Measurements from ENCODE around the gene CAMK2G. TPM values are rescaled to one million over a fixed set of nuclear protein-coding genes. Genes with fewer than 3 reads are reported as not detected.

Gene CAMK2G
- total RNA-seq, 1 donor from 2014 or later: 31.7 TPM

DNA sequence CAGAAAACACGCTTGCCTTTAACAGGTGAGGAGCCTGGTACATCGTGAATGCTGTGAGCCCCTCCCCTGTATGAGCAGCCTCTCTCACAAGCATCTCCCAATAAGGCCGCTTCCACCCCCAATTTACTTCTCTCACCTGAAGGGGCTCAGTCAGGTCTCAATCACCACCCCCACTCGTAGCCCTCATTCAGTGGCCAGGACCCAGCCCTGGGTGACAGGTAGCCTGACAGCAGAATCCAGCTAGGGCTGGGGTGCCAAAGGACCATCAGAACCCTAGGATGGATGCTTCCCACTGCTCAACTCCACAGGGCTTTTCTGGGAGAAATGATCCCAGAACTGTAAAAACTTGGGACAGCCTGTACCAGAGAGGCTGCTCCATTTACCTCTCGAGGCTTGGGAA lies 56.5 kb downstream of the CAMK2G start:
- H3K36me3 Mint-ChIP-seq (ENCODE audit: low read depth): peaks cover 15% of the 10 kb centered on the region
- no peaks in the 10 kb centered on the region for H3K27me3 Mint-ChIP-seq (ENCODE audit: low read depth)
- H3K27ac Mint-ChIP-seq (ENCODE audit: unreplicated experiment): no peak overlapping the region
- DNase-seq (ENCODE audit: low spot score): no peak
- no peak overlapping the region for H3K4me3 Mint-ChIP-seq (ENCODE audit: unreplicated experiment)
- H3K9me3 Mint-ChIP-seq (ENCODE audit: low read depth): no peaks in the 10 kb centered on the region
- peaks cover 15% of the 10 kb centered on the region for H3K4me1 Mint-ChIP-seq (ENCODE audit: low read depth)
- TF ChIP-seq, protein P1, sequence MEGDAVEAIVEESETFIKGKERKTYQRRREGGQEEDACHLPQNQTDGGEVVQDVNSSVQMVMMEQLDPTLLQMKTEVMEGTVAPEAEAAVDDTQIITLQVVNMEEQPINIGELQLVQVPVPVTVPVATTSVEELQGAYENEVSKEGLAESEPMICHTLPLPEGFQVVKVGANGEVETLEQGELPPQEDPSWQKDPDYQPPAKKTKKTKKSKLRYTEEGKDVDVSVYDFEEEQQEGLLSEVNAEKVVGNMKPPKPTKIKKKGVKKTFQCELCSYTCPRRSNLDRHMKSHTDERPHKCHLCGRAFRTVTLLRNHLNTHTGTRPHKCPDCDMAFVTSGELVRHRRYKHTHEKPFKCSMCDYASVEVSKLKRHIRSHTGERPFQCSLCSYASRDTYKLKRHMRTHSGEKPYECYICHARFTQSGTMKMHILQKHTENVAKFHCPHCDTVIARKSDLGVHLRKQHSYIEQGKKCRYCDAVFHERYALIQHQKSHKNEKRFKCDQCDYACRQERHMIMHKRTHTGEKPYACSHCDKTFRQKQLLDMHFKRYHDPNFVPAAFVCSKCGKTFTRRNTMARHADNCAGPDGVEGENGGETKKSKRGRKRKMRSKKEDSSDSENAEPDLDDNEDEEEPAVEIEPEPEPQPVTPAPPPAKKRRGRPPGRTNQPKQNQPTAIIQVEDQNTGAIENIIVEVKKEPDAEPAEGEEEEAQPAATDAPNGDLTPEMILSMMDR (IDR thresholded peaks at IDR 0.05): no peak

DNA sequence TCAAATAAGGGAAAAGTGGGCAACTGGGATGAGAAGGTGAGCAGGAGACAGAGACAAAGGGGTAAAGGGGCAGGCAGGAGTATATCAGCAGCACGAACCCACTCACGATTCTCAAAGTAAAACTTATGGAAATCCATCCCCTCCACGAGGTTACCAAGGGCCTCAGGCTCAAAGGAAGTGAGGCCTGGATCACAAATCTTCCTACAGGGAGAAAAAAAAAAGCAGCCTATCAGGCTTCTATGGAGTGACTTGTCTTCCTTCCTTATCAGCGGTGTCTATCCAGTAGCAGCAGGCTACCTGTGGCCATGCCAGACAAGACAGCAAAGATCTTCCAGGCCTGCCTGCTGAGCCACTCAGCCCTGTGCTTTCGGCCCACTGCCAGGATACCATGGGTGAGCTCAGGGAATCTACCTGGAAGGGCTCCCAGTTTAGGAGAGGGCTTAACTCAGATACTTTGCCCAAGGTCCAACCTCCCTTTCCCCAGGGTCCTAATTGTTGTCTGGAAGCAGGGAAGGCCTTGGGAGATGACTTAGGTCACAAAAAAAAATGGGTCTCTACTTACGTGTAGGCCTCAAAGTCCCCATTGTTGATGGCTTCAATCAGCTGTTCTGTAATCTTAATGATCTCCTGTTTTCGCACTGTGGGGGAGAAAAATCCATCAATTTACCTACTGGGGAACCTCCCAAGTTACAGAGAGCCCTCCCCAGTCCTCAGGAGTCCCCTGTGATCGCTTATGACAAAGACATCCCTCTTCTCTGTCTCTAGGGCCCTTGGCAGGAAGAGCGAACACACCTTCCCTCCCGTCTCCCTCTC lies 57.2 kb downstream of the CAMK2G start:
- no peak overlapping the region for H3K4me3 Mint-ChIP-seq (ENCODE audit: unreplicated experiment)
- DNase-seq (ENCODE audit: low spot score): no peak
- no peak overlapping the region for H3K27ac Mint-ChIP-seq (ENCODE audit: unreplicated experiment)
- TF ChIP-seq, protein P1 (IDR thresholded peaks at IDR 0.05): no peak
- no peaks in the 10 kb centered on the region for H3K9me3 Mint-ChIP-seq (ENCODE audit: low read depth)
- peaks cover 13% of the 10 kb centered on the region for H3K36me3 Mint-ChIP-seq (ENCODE audit: low read depth)
- H3K27me3 Mint-ChIP-seq (ENCODE audit: low read depth): no peaks in the 10 kb centered on the region
- H3K4me1 Mint-ChIP-seq (ENCODE audit: low read depth): peaks cover 19% of the 10 kb centered on the region

DNA sequence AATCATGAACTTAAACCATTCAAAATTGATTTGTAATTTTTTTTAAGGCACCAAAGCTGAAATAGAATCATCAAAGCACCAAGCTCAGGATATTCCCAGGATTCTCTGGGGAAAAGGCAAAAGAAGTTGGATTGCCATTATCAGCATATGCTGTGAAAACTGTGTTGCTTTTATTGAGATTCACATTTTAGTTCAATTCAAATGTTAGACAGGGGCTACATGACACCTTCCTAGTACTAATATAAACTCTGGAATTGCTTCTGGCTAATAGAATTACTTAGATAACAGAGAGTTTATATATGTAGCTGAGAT lies 58.7 kb downstream of the CAMK2G start:
- Mint-ChIP-seq H3K9me3 (ENCODE audit: low read depth) (no peaks in the 10 kb centered on the region), H3K4me3 (ENCODE audit: unreplicated experiment) (no peak overlapping the region), H3K27ac (ENCODE audit: unreplicated experiment) (peak overlapping the region; percentile 18)

DNA sequence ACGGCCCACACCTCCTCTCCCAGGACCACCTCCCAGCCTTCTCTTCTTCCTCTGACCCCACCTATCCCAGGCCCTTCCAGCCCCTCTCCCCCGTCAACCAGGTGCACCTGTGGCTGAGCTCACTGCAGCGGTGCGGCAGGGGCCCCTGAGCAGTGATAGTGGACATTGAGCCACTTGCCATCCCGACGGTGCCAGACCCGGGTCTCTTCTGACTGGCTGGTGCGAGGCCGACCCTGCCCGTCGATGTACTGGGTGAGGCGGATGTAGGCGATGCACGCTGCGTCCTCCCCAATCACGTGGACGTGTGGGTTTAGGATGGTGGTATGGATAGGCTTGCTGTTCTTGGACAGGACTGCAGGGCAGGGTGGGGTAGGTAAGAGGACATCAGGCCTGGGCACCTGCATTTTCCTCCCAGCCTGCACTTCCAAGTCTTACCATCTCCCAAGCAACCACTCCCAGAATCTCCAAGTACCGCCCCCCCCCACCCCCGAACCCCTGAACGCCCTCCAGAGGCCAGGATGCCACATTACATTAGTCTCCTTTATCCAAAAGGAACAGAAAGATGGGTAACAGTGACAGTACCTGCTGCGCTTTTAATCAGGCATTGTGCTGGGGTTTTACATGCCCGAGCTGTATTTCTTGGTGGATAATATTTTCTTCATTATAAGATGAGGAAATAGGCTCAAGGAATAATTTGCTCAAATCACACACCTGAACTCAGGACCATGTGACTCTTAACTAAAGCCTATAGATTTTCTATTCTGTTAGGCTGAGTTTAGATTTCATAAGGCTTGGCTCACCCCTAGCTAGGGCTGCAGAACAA lies 59.2 kb downstream of the CAMK2G start:
- TF ChIP-seq, protein P1 (IDR thresholded peaks at IDR 0.05): peak; percentile 60
- H3K4me3 Mint-ChIP-seq (ENCODE audit: unreplicated experiment): no peak overlapping the region
- H3K9me3 Mint-ChIP-seq (ENCODE audit: low read depth): no peaks in the 10 kb centered on the region
- DNase-seq (ENCODE audit: low spot score): no peak
- H3K4me1 Mint-ChIP-seq (ENCODE audit: low read depth): peaks cover 24% of the 10 kb centered on the region
- H3K27me3 Mint-ChIP-seq (ENCODE audit: low read depth): no peaks in the 10 kb centered on the region
- peaks cover 10% of the 10 kb centered on the region for H3K36me3 Mint-ChIP-seq (ENCODE audit: low read depth)
- H3K27ac Mint-ChIP-seq (ENCODE audit: unreplicated experiment): no peak overlapping the region

More for the DNA sequence above, 58.7 kb downstream of the CAMK2G start:
- H3K27me3 Mint-ChIP-seq (ENCODE audit: low read depth): no peaks in the 10 kb centered on the region
- no peak for DNase-seq (ENCODE audit: low spot score)
- TF ChIP-seq, protein P1 (IDR thresholded peaks at IDR 0.05): no peak
- peaks cover 9% of the 10 kb centered on the region for H3K36me3 Mint-ChIP-seq (ENCODE audit: low read depth)
- peaks cover 20% of the 10 kb centered on the region for H3K4me1 Mint-ChIP-seq (ENCODE audit: low read depth)

DNA sequence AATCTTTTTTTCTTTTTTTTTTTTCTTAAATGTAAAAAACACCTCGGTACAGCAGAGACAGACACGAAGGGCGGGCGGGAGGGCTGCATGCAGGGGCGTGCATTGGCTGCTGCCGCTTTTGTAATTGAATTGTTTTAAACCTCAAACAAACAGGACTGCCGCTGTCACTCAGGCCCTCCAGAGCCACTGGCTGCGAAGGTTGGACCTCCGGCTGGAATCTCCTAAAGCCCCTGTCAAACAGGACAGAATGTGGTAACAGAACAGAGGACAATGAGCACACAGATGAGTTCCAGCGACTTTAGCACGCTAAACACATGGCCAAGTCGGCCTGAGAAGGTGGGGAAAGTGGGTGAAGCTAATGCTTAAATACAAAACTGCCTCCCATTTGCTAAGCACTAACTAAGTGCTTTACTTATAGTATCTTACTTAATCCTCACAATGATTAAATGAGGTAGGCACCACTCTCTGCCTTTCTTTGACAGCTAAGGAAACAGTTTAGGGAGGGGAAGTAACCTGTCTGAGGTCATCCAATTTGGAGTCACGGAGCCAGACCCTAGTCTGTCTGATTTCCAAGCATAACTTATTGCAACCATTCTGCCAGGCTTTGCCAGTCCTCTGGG lies 60.0 kb downstream of the CAMK2G start:
- TF ChIP-seq, protein P1 (IDR thresholded peaks at IDR 0.05): no peak
- no peak overlapping the region for H3K27ac Mint-ChIP-seq (ENCODE audit: unreplicated experiment)
- H3K4me1 Mint-ChIP-seq (ENCODE audit: low read depth): peaks cover 26% of the 10 kb centered on the region
- no peaks in the 10 kb centered on the region for H3K9me3 Mint-ChIP-seq (ENCODE audit: low read depth)
- H3K27me3 Mint-ChIP-seq (ENCODE audit: low read depth): no peaks in the 10 kb centered on the region
- H3K4me3 Mint-ChIP-seq (ENCODE audit: unreplicated experiment): no peak overlapping the region
- H3K36me3 Mint-ChIP-seq (ENCODE audit: low read depth): peaks cover 10% of the 10 kb centered on the region
- no peak for DNase-seq (ENCODE audit: low spot score)
